ENCODE results near the gene EFNB3.

EFNB3 gene

GRCh38 chr17:7710301-7710700, 5.3 kb downstream of the EFNB3 start:
- Histone ChIP-seq H3K27me3 (replicated peaks; ENCODE audit: control insufficient read depth, insufficient read depth, low read length, poor library complexity, severe bottlenecking) (peaks cover 28% of the 10 kb centered on the region), H3K4me1 (ENCODE audit: control insufficient read depth, insufficient read depth, low read length, poor library complexity, severe bottlenecking) (peaks cover 3% of the 10 kb centered on the region), H3K27ac (ENCODE audit: insufficient read depth, low read length, poor library complexity, severe bottlenecking) (no peak overlapping the region), H3K36me3 (ENCODE audit: control insufficient read depth, insufficient read depth, low read length) (no peaks in the 10 kb centered on the region), H3K9me3 (ENCODE audit: control insufficient read depth, low read length) (no peaks in the 10 kb centered on the region), H3K4me3 (ENCODE audit: insufficient read depth, low read depth, low read length, poor library complexity, severe bottlenecking) (no peak overlapping the region)
- no peak for DNase-seq

- Histone ChIP-seq H3K36me3 (ENCODE audit: control insufficient read depth, insufficient read depth, low read length) (no peaks in the 10 kb centered on the region), H3K4me1 (ENCODE audit: control insufficient read depth, insufficient read depth, low read length, poor library complexity, severe bottlenecking) (no peaks in the 10 kb centered on the region), H3K27ac (ENCODE audit: insufficient read depth, low read length, poor library complexity, severe bottlenecking) (no peak overlapping the region), H3K27me3 (replicated peaks; ENCODE audit: control insufficient read depth, insufficient read depth, low read length, poor library complexity, severe bottlenecking) (peaks cover 22% of the 10 kb centered on the region), H3K4me3 (ENCODE audit: insufficient read depth, low read depth, low read length, poor library complexity, severe bottlenecking) (no peak overlapping the region), H3K9me3 (ENCODE audit: control insufficient read depth, low read length) (no peaks in the 10 kb centered on the region)
- DNase-seq: no peak
Measured at GRCh38 chr17:7711051-7711755, 6.2 kb downstream of the EFNB3 start.

GRCh38 chr17:7712111-7712771, 7.2 kb downstream of the EFNB3 start:
- H3K4me3 ChIP-seq (ENCODE audit: insufficient read depth, low read depth, low read length, poor library complexity, severe bottlenecking): no peak overlapping the region

GRCh38 chr17:7713782-7714181, 8.8 kb downstream of the EFNB3 start:
- Histone ChIP-seq H3K9me3 (ENCODE audit: control insufficient read depth, low read length) (no peaks in the 10 kb centered on the region), H3K36me3 (ENCODE audit: control insufficient read depth, insufficient read depth, low read length) (no peaks in the 10 kb centered on the region), H3K4me1 (ENCODE audit: control insufficient read depth, insufficient read depth, low read length, poor library complexity, severe bottlenecking) (peaks cover 18% of the 10 kb centered on the region), H3K4me3 (ENCODE audit: insufficient read depth, low read depth, low read length, poor library complexity, severe bottlenecking) (no peak overlapping the region), H3K27me3 (replicated peaks; ENCODE audit: control insufficient read depth, insufficient read depth, low read length, poor library complexity, severe bottlenecking) (peaks cover 28% of the 10 kb centered on the region), H3K27ac (ENCODE audit: insufficient read depth, low read length, poor library complexity, severe bottlenecking) (no peak overlapping the region)
- DNase-seq: no peak

More at GRCh38 chr17:7712111-7712771, 7.2 kb downstream of the EFNB3 start:
- Histone ChIP-seq H3K36me3 (ENCODE audit: control insufficient read depth, insufficient read depth, low read length) (no peaks in the 10 kb centered on the region), H3K27me3 (replicated peaks; ENCODE audit: control insufficient read depth, insufficient read depth, low read length, poor library complexity, severe bottlenecking) (peaks cover 24% of the 10 kb centered on the region), H3K9me3 (ENCODE audit: control insufficient read depth, low read length) (no peaks in the 10 kb centered on the region), H3K27ac (ENCODE audit: insufficient read depth, low read length, poor library complexity, severe bottlenecking) (no peak overlapping the region), H3K4me1 (ENCODE audit: control insufficient read depth, insufficient read depth, low read length, poor library complexity, severe bottlenecking) (peaks cover 8% of the 10 kb centered on the region)
- no peak for DNase-seq

- Histone ChIP-seq H3K27ac (ENCODE audit: insufficient read depth, low read length, poor library complexity, severe bottlenecking) (no peak overlapping the region), H3K36me3 (ENCODE audit: control insufficient read depth, insufficient read depth, low read length) (no peaks in the 10 kb centered on the region), H3K4me3 (ENCODE audit: insufficient read depth, low read depth, low read length, poor library complexity, severe bottlenecking) (no peak overlapping the region), H3K9me3 (ENCODE audit: control insufficient read depth, low read length) (no peaks in the 10 kb centered on the region), H3K27me3 (replicated peaks; ENCODE audit: control insufficient read depth, insufficient read depth, low read length, poor library complexity, severe bottlenecking) (peaks cover 35% of the 10 kb centered on the region), H3K4me1 (ENCODE audit: control insufficient read depth, insufficient read depth, low read length, poor library complexity, severe bottlenecking) (peaks cover 18% of the 10 kb centered on the region)
- DNase-seq: no peak
Measured at GRCh38 chr17:7714721-7715594, 10.0 kb downstream of the EFNB3 start.

- Histone ChIP-seq H3K9me3 (ENCODE audit: control insufficient read depth, low read length) (no peaks in the 10 kb centered on the region), H3K36me3 (ENCODE audit: control insufficient read depth, insufficient read depth, low read length) (no peaks in the 10 kb centered on the region), H3K27me3 (replicated peaks; ENCODE audit: control insufficient read depth, insufficient read depth, low read length, poor library complexity, severe bottlenecking) (peaks cover 35% of the 10 kb centered on the region), H3K4me3 (ENCODE audit: insufficient read depth, low read depth, low read length, poor library complexity, severe bottlenecking) (no peak overlapping the region), H3K27ac (ENCODE audit: insufficient read depth, low read length, poor library complexity, severe bottlenecking) (no peak overlapping the region), H3K4me1 (ENCODE audit: control insufficient read depth, insufficient read depth, low read length, poor library complexity, severe bottlenecking) (peaks cover 18% of the 10 kb centered on the region)
- no peak for DNase-seq
Measured at GRCh38 chr17:7715936-7716886, 11.2 kb downstream of the EFNB3 start.

GRCh38 chr17:7716901-7717755, 12.1 kb downstream of the EFNB3 start, which contains the start of gene DNAH2:
TSS of gene DNAH2 (plus strand) at chr17:7717744. CDS start at chr17:7719735, 1,991 bp downstream.
- Histone ChIP-seq H3K36me3 (ENCODE audit: control insufficient read depth, insufficient read depth, low read length) (no peaks in the 10 kb centered on the region), H3K9me3 (ENCODE audit: control insufficient read depth, low read length) (no peaks in the 10 kb centered on the region), H3K27ac (ENCODE audit: insufficient read depth, low read length, poor library complexity, severe bottlenecking) (no peak within 1 kb of the TSS), H3K27me3 (replicated peaks; ENCODE audit: control insufficient read depth, insufficient read depth, low read length, poor library complexity, severe bottlenecking) (peaks cover 31% of the 10 kb centered on the region), H3K4me1 (ENCODE audit: control insufficient read depth, insufficient read depth, low read length, poor library complexity, severe bottlenecking) (peaks cover 18% of the 10 kb centered on the region), H3K4me3 (ENCODE audit: insufficient read depth, low read depth, low read length, poor library complexity, severe bottlenecking) (peak within 1 kb of the TSS; percentile 37)
- no peak for DNase-seq

- no peaks in the 10 kb centered on the region for H3K9me3 ChIP-seq (ENCODE audit: control insufficient read depth, low read length)
- DNase-seq: no peak
- no peaks in the 10 kb centered on the region for H3K36me3 ChIP-seq (ENCODE audit: control insufficient read depth, insufficient read depth, low read length)
- H3K4me3 ChIP-seq (ENCODE audit: insufficient read depth, low read depth, low read length, poor library complexity, severe bottlenecking): peak overlapping the region; percentile 37
- peaks cover 18% of the 10 kb centered on the region for H3K4me1 ChIP-seq (ENCODE audit: control insufficient read depth, insufficient read depth, low read length, poor library complexity, severe bottlenecking)
- peaks cover 29% of the 10 kb centered on the region for H3K27me3 ChIP-seq (replicated peaks; ENCODE audit: control insufficient read depth, insufficient read depth, low read length, poor library complexity, severe bottlenecking)
- H3K27ac ChIP-seq (ENCODE audit: insufficient read depth, low read length, poor library complexity, severe bottlenecking): no peak overlapping the region
Measured at GRCh38 chr17:7717756-7718350, 12.9 kb downstream of the EFNB3 start.
